GM19467 (cell line): Measurements from ENCODE around the gene FGA.

ENCODE experiments used
- ATAC-seq: cut with Tn5 transposase; IDR thresholded peaks from one replicate; pipeline ENCODE4 v1.9.1; 2021; ENCODE audit warnings: mild to moderate bottlenecking, moderate library complexity; ENCODE audit not compliant: unreplicated experiment

The FGA gene

GRCh38 chr4:154542271-154542879, 48.2 kb downstream of the FGA start:
- ATAC-seq: no peak
